Measurements from ENCODE around the gene TBL2.
A peak's percentile ranks its signal among the peaks of the same experiment; 100 is the strongest.
"Not testable (repeated sequence)": the region's sequence is repeated elsewhere in the genome, so short reads cannot be mapped to it uniquely, and the experiment has no call there.

The TBL2 gene

DNA sequence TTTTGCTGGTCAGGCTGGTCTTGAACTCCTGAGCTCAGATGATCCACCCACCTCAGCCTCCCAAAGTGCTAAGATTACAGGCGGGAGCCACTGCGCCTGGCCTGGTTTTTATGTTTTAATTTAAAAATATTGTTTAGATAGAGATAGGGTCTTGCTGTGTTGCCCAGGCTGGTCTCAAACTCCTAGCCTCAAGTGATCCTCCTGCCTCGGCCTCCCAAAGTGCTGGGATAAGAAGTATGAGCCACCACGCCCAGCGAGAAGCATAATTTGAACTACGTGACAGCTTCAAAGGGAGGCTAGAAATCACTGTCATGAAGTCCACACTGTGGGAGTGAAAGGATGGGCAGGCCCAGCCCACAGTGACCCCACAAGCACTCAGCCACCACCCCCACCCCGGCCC, 42.5 kb downstream of the TBL2 start:
- DNase-seq (ENCODE audit: low read depth in 3 of 3) = not testable (repeated sequence)

GRCh38 chr7:73533742-73534141, 44.6 kb downstream of the TBL2 start:
- DNase-seq (ENCODE audit: low read depth in 3 of 3) = no peak

- DNase-seq (ENCODE audit: low read depth in 3 of 3) = no peak
Observed at GRCh38 chr7:73532224-73532623, 46.2 kb downstream of the TBL2 start.

DNA sequence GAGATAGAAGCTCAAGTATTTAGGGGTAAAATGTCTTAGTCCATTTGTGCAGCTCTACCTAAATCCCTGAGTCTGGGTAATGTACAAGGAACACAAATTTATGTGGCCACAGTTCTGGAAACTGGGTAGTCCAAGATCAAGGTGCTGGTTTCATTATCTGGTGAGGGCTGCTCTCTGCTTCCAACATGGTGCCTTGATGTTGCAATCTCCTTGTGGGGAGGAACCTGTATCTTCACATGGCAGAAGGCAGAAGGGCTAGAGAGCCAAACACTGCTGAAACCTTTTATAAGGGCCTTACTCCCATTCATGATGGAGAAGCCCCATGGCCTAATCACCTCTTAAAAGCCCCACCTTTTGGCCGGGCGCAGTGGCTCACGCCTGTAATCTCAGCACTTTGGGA, 47.6 kb downstream of the TBL2 start:
- no peak for DNase-seq (ENCODE audit: low read depth in 3 of 3)

DNA sequence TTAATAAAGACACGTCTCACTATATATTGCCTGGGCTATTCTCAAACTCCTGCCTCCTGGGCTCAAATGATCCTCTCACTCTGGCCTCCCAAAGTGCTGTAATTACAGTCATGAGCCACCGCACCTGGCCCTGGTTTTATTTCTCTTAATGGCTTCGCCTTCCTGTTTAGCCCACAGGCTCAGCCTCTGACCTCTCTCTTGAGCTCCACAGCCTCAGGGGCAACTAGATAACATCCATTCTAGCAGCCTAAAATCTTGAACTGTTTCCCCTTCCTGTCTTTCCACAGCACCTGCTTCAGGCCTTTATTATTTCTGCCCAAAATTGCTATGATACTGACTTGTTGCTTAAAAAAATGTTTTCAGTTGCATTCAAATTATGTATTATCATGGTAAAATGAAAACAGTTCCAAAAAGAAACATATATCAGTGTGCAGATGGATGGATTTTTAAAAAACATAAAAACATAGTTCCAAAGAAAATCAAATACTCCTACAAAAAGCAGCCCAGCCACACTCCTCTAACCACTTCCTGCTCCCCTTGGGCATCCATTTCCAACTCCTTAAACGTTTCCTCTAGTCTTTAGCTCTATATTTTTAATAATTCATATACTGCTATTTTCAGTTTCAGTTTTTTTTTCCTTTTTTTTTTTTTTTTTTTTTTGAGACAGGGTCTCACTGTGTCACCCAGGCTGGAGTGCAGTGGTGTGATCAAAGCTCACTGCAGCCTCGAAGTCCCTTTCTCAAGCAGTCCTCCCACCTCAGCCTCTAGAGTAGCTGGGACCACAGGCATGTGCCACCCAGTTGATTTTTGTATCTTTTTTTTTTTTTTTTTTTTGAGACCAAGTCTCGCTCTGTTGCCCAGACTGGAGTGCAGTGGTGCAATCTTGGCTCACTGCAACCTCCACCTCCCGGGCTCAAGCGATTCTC, 51.2 kb downstream of the TBL2 start:
- DNase-seq (ENCODE audit: low read depth in 3 of 3) = no peak

DNA sequence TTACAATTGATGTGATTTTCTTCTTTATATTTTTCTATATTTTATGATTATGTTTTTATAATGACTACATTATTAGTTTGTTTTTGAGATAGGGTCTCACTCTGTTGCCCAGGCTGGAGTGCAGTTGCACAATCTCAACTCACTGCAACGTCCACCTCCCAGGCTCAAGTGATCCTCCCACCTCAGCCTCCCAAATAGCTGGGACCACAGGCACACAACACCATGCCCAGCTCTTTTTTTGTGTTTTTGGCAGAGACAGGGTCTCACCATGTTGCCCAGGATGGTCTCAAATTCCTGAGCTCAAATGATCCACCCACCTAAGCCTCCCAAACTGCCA, 52.3 kb downstream of the TBL2 start:
- DNase-seq (ENCODE audit: low read depth in 3 of 3) = not testable (repeated sequence)

DNA sequence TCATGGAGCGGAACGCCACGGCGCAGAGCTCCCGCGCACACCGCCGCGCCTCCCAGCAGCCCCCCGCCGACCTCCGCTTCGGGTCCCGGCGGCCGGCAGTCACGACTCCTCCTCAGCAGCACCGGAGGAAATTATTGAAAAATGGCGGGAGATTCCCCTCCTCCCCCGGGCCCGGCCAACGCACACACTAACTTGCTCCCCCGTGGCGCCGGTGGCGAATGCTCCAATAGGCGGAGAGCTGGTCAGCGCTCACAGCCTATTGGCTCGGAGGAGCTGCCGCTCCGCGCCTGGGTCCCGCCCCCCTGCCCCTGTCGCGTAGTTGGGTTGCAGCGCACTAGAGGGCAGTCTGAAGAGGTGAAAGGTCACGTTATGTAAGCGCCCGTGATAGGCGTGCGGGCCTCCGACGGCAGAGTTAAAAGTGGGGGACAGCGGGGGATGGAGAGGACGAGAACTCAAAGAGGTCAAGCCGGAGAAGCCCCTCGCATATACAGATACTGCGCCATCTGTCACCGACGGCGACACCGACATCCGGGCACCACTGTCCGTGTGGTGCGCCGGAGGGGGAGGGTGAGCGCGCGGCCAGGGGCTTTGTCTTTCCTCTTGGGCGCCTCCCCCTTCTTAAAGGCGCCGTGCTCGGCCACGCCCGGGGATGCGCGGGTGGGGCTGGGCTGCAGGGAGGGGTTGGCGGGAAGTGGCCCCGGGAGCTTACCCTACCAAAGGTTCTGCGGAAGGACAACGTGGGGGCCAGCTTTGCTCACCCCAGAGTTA, 56.1 kb downstream of the TBL2 start, which contains the start of gene BAZ1B:
BAZ1B (minus strand) TSS at position 189 of the 768 bp plus-strand sequence. CDS start 360 bp downstream, outside the sequence.
- DNase-seq (ENCODE audit: low read depth in 3 of 3) = peak; percentile 92 to 96 (median 94)

DNA sequence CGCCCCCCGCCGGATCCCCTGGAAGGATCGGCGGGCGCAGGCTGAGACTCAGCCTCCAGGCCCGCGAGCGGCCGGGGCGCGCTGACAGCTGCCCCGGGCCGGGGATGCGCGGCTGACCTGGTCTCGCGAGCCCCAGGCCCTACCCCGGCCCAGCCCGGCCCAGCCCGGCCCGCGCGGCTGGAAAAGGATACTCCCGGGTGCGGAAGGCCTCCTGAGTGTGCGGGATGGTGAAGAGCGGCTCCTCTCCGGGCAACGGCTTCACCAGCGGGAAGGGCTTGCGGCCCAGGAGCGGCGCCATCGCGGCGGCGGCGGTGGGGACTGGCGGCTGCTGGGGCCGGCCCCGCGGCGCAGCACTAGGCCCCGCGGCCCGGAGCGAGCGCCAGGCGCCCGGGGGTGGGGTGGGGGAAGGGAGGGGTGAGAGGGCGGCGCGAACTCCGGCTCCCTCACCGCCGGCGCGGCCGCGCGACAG, 56.7 kb downstream of the TBL2 start:
- DNase-seq (ENCODE audit: low read depth in 3 of 3) = no peak

DNA sequence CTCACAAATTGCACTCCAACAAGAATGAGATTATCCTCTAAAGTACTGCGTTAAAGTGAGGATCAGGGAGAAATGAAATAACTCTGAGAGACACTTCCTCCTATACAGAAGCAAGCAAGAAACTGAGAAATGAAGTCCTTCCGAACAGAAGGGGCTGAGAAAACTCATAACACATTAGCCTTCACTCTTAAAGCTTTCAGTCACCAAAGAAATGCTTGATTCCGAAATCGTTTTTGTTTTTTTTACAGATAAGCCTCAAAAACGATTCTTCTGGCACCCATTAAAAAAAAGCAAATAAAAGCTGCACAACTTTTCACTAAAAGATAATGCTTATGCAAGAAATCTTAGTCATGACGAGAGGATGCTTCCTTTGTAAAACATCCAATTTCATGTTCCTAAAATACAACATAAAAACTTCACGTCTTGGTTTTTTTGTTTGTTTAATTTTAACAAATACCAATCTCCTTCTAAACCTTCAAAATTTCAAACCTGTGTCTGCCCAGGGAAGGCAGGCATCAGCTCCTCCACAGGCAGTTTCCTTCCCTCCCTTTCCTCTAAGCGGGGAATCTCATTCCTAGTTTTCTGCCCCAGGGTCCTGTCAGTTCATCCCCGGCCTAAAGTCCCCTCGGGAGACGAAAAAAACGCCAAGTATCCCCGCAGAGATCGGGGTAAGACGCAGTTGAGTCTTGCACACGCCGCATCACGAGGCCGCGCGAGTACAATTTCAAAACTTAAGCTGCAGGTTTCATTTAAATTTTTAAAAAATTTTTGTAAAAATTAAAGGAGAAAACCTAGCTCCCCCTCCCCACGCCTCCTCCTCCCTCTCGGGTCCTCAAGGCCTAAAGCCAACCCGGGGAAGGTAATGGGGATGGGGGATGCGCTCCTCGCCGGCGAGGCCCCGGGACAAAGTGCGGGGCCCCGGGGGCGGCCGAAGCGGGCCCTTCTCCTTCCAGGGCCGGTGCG, 57.4 kb downstream of the TBL2 start:
- no peak for DNase-seq (ENCODE audit: low read depth in 3 of 3)

- peak in 1 of 3 experiments; percentile 12 for DNase-seq (ENCODE audit: low read depth in 3 of 3)
Observed at GRCh38 chr7:73519867-73520672, 58.3 kb downstream of the TBL2 start.

GRCh38 chr7:73518470-73518869, 59.9 kb downstream of the TBL2 start:
- no peak for DNase-seq (ENCODE audit: low read depth in 3 of 3)

Data from stimulated activated CD4-positive, alpha-beta T cell treated with anti-CD3 and anti-CD28 coated beads, TNF-alpha, amount 100 ng/mL, for 4 hours (primary cell).